ENCODE results near the gene ARL2. TPM values are rescaled to one million over a fixed set of nuclear protein-coding genes. Genes with fewer than 3 reads are reported as not detected.

Gene ARL2
- total RNA-seq, 1 donor from 2014 or later, result 151 TPM

DNA sequence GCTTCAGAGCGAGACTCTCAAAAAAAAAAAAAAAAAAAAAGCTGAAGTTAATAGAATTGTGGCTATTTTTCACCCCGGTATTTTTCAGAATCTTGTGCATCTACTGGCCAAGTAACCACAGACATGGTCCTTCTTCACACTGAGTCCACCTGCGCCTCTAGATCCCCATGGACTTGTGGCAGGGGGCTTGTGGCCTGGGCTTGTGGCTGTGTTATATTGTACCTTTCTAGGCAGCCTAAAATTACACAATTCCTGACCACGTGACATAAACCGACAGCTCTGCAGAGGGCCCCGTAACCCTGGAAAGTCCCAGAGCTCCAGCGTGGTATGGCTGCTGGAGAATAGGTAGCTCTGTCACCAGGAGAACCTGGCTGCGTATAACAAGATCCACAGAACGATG is 55.3 kb downstream of the ARL2 start:
- TF ChIP-seq CTCF (conservative IDR thresholded peaks at IDR 0.05; ENCODE audit: low read depth, low read length), result no peak
- H3K4me3 ChIP-seq (ENCODE audit: low read depth, low read length), result no peak overlapping the region
- DNase-seq (ENCODE audit: low read depth), result peak; percentile 26

Other genes with a start within 250 kb of the ARL2 start
- gene SF1, start 235.6 kb upstream of the ARL2 start, total RNA-seq, result 111 and 136 TPM in 2 replicates
- 25.2 and 52.4 TPM in 2 replicates for gene MAP4K2, start 210.9 kb upstream of the ARL2 start, total RNA-seq
- 23.5 and 26.4 TPM in 2 replicates for gene MEN1, start 203.6 kb upstream of the ARL2 start, total RNA-seq
- gene CDC42BPG, start 169.5 kb upstream of the ARL2 start, total RNA-seq, result 4.6 and 8.9 TPM in 2 replicates
- 82.7 and 93.4 TPM in 2 replicates for gene EHD1, start 135.5 kb upstream of the ARL2 start, total RNA-seq
- 22.4 and 25.8 TPM in 2 replicates for gene ATG2A, start 97.0 kb upstream of the ARL2 start, total RNA-seq
- gene PPP2R5B, start 89.5 kb upstream of the ARL2 start, total RNA-seq, result 16.8 and 32.9 TPM in 2 replicates
- not detected in 2 replicates for gene GPHA2, start 78.3 kb upstream of the ARL2 start, total RNA-seq
- gene MAJIN, start 42.1 kb upstream of the ARL2 start, total RNA-seq, result not detected in 2 replicates
- gene BATF2, start 17.2 kb upstream of the ARL2 start, total RNA-seq, result 0.35 and 1.1 TPM in 2 replicates
- 16.5 and 18.5 TPM in 2 replicates for gene SNX15, start 13.3 kb downstream of the ARL2 start, total RNA-seq
- gene SAC3D1, start 27.1 kb downstream of the ARL2 start, total RNA-seq, result 49.0 and 50.6 TPM in 2 replicates
- gene NAALADL1, start 44.4 kb downstream of the ARL2 start, total RNA-seq, result 14.7 and 27.9 TPM in 2 replicates
- 32.0 and 45.4 TPM in 2 replicates for gene CDCA5, start 69.9 kb downstream of the ARL2 start, total RNA-seq
- gene ZFPL1, start 70.1 kb downstream of the ARL2 start, total RNA-seq, result 59.0 and 61.1 TPM in 2 replicates
- gene VPS51, start 82.1 kb downstream of the ARL2 start, total RNA-seq, result 227 and 342 TPM in 2 replicates
- gene TM7SF2, start 97.7 kb downstream of the ARL2 start, total RNA-seq, result 32.9 and 52.5 TPM in 2 replicates
- gene ZNHIT2, start 103.5 kb downstream of the ARL2 start, total RNA-seq, result 31.9 and 37.1 TPM in 2 replicates
- 535 and 1,041 TPM in 2 replicates for gene FAU, start 108.0 kb downstream of the ARL2 start, total RNA-seq
- 77.5 and 126 TPM in 2 replicates for gene MRPL49, start 108.2 kb downstream of the ARL2 start, total RNA-seq
- 10.8 and 14.8 TPM in 2 replicates for gene SYVN1, start 120.4 kb downstream of the ARL2 start, total RNA-seq
- gene SPDYC, start 156.1 kb downstream of the ARL2 start, total RNA-seq, result not detected in 2 replicates
- 256 and 360 TPM in 2 replicates for gene CAPN1, start 167.8 kb downstream of the ARL2 start, total RNA-seq
- 30.2 and 42.9 TPM in 2 replicates for gene POLA2, start 247.8 kb downstream of the ARL2 start, total RNA-seq

Measured in epithelial cell of proximal tubule (primary cell).